Vagina (tissue), 2 donors: Measurements from ENCODE around the gene UQCRH. TPM values are rescaled to one million over a fixed set of nuclear protein-coding genes. Genes with fewer than 3 reads are reported as not detected.
"Not testable (repeated sequence)": the region's sequence is repeated elsewhere in the genome, so short reads cannot be mapped to it uniquely, and the experiment has no call there.

ENCODE experiments used
- DNase-seq, 2 donors: peaks; one replicate each; pipeline ENCODE4 v3.0.0-alpha.2; 2017; ENCODE audit errors: extremely low spot score in 2 of 2
- H3K27ac ChIP-seq: fragments of 200-600 bp; sonication (generic); one replicate; pipeline ENCODE4 v1.5.1; 2019
- H3K27me3 ChIP-seq: fragments of 200-600 bp; sonication (generic); one replicate; pipeline ENCODE4 v1.5.1; 2019
- H3K36me3 ChIP-seq, 2 donors: fragments of 200-600 bp; sonication (generic); one replicate each; pipeline ENCODE4 v1.5.1; 2017 to 2019
- H3K4me1 ChIP-seq: fragments of 200-600 bp; sonication (generic); one replicate; pipeline ENCODE4 v1.5.1; 2019
- H3K4me3 ChIP-seq, 2 donors: fragments of 200-600 bp; sonication (generic); 1 replicate in 1 of 2; 2 replicates in 1 of 2; pipeline ENCODE4 v1.5.1; 2016 to 2019
- H3K9me3 ChIP-seq: fragments of 200-600 bp; sonication (generic); one replicate; pipeline ENCODE4 v1.5.1; 2019
- POLR2A ChIP-seq, 2 donors: fragments of 450-650 bp; IDR thresholded peaks; one replicate each; pipeline ENCODE4 v1.6.1; 2017; ENCODE audit warnings: antibody characterized with exemption in 2 of 2, mild to moderate bottlenecking in 2 of 2, moderate library complexity in 2 of 2
- POLR2AphosphoS5 ChIP-seq, 2 donors: sonication (generic); formaldehyde crosslinking; IDR thresholded peaks; one replicate each; pipeline ENCODE4 v1.9.0; 2017; ENCODE audit warnings: antibody characterized with exemption in 2 of 2, mild to moderate bottlenecking in 2 of 2, low read depth in 1 of 2; ENCODE audit not compliant: insufficient read depth in 1 of 2
- intact Hi-C: fragments of 100-400 bp; cut with DNase I; formaldehyde crosslinking; loops from one replicate; pipeline ENCODE4 v1.15.1; 2023
- total RNA-seq: library from RNA; depleted of rRNA; stranded (reverse); fragments of >200 nt; gene quantifications from one replicate; pipeline ENCODE4 v1.2.3, GENCODE V29; 2016
- TF ChIP-seq, protein P1 (sequence below), 3 experiments: fragments of 450-650 bp in 2 of 3; fragments of 200-600 bp in 1 of 3; sonication (generic) in 1 of 3; IDR thresholded peaks; one replicate each; pipeline ENCODE4 v1.5.1; 2017 to 2019; ENCODE audit warnings: antibody characterized with exemption in 3 of 3, mild to moderate bottlenecking in 2 of 3, moderate library complexity in 2 of 3

Gene UQCRH
- total RNA-seq, 1 donor from 2014 or later = 175 TPM

DNA sequence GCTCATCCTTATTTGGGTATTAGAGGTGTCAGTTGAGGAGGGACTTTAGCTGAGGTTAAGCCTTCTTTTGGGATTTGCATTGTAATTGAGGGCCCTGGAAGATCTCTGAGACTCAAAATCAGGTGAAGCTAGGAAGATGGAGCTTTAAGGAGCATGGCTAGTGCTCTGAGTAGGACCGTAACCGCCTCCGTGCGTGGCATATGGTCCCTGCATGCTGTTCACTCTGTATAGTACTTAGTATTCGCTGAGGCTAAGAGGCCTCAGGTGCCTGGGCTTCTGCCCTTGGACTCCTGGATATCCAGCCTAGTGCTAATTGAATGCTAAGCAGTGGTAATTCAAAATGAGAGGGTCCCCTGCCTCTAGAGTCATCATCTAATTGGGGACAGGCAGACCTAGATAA, 59.6 kb downstream of the UQCRH start:
- DNase-seq = no peak
- Histone ChIP-seq H3K9me3 (no peaks in the 10 kb centered on the region), H3K27ac (no peak overlapping the region), H3K4me3 (no peak overlapping the region), H3K27me3 (no peaks in the 10 kb centered on the region), H3K4me1 (no peaks in the 10 kb centered on the region), H3K36me3 (peaks cover 3 to 65% of the 10 kb centered on the region in 2 donors)
- TF ChIP-seq POLR2AphosphoS5 (IDR thresholded peaks at IDR 0.05; ENCODE audit: insufficient read depth in 1 of 2, low read depth in 1 of 2) (no peak), POLR2A (IDR thresholded peaks at IDR 0.05) (no peak)
- TF ChIP-seq, protein P1, sequence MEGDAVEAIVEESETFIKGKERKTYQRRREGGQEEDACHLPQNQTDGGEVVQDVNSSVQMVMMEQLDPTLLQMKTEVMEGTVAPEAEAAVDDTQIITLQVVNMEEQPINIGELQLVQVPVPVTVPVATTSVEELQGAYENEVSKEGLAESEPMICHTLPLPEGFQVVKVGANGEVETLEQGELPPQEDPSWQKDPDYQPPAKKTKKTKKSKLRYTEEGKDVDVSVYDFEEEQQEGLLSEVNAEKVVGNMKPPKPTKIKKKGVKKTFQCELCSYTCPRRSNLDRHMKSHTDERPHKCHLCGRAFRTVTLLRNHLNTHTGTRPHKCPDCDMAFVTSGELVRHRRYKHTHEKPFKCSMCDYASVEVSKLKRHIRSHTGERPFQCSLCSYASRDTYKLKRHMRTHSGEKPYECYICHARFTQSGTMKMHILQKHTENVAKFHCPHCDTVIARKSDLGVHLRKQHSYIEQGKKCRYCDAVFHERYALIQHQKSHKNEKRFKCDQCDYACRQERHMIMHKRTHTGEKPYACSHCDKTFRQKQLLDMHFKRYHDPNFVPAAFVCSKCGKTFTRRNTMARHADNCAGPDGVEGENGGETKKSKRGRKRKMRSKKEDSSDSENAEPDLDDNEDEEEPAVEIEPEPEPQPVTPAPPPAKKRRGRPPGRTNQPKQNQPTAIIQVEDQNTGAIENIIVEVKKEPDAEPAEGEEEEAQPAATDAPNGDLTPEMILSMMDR (IDR thresholded peaks at IDR 0.05) = no peak
- intact Hi-C loops = no loop called here

DNA sequence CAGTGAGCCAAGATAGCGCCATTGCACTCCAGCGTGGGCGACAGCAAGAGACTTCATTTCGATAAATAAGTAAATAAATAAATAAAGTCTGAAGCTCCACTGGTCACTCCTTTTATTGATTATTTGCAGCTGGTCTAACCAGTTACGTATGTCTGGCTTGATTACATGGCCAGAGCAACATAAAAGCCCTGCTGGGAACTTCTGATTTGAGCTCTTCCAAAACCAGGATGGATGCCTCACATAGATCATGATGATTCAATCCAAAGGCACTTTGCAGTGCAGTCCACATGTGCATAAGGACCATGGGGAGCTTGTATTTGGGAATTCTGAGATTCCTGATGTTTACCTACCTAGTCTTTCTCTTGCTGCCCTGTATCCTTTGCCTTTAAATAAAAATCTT, 61.1 kb downstream of the UQCRH start:
- intact Hi-C loops = no loop called here
- H3K36me3 ChIP-seq = peaks cover 3 to 67% of the 10 kb centered on the region in 2 donors
- H3K9me3 ChIP-seq = no peaks in the 10 kb centered on the region
- no peaks in the 10 kb centered on the region for H3K4me1 ChIP-seq
- DNase-seq = no peak
- TF ChIP-seq, protein P1 (IDR thresholded peaks at IDR 0.05) = no peak
- TF ChIP-seq POLR2A (IDR thresholded peaks at IDR 0.05) (no peak), POLR2AphosphoS5 (IDR thresholded peaks at IDR 0.05; ENCODE audit: insufficient read depth in 1 of 2, low read depth in 1 of 2) (no peak)
- H3K4me3 ChIP-seq = no peak overlapping the region
- no peaks in the 10 kb centered on the region for H3K27me3 ChIP-seq
- no peak overlapping the region for H3K27ac ChIP-seq

DNA sequence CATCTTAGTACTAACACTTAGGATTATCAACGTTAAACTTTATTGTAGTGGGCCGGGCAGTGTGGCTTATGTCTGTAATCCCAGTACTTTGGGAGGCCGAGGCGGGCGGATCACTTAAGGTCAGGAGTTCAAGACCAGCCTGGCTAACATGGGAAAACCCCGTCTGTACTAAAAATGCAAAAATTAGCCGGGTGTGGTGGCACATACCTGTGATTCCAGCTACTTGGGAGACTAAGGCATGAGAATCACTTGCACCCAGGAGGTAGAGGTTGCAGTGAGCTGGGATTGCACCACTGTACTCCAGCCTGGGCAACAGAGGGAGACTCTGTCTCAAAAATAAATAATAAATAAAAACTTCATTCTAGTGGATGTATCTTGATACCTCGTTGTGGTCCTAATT, 62.3 kb downstream of the UQCRH start:
- intact Hi-C loops, H3K27me3 ChIP-seq, H3K4me1 ChIP-seq, H3K27ac ChIP-seq, H3K9me3 ChIP-seq, DNase-seq, H3K4me3 ChIP-seq: not testable (repeated sequence)
- H3K36me3 ChIP-seq = peaks cover 3 to 62% of the 10 kb centered on the region in 2 donors

Other genes with a start within 250 kb of the UQCRH start
- gene PIK3R3, start 171.1 kb upstream of the UQCRH start, total RNA-seq = 27.0 TPM
- 3.9 TPM for gene TSPAN1, start 128.6 kb upstream of the UQCRH start, total RNA-seq
- gene P3R3URF, start 127.2 kb upstream of the UQCRH start, total RNA-seq = not detected
- gene POMGNT1, start 105.3 kb upstream of the UQCRH start, total RNA-seq = 28.5 TPM
- gene LURAP1, start 100.4 kb upstream of the UQCRH start, total RNA-seq = 14.0 TPM
- gene RAD54L, start 55.9 kb upstream of the UQCRH start, total RNA-seq = 8.1 TPM
- gene LRRC41, start 82 bp upstream of the UQCRH start, total RNA-seq = 58.4 TPM
- gene NSUN4, start 37.1 kb downstream of the UQCRH start, total RNA-seq = 21.4 TPM
- 38.1 TPM for gene FAAH, start 90.6 kb downstream of the UQCRH start, total RNA-seq
- gene DMBX1, start 186.1 kb downstream of the UQCRH start, total RNA-seq = 0.25 TPM
- gene KNCN, start 247.9 kb downstream of the UQCRH start, total RNA-seq = not detected